HG02610 (cell line): ENCODE results near the gene RASL12.
"Not testable (repeated sequence)": the region's sequence is repeated elsewhere in the genome, so short reads cannot be mapped to it uniquely, and the experiment has no call there.

Source experiments
- ATAC-seq: cut with Tn5 transposase; IDR thresholded peaks from one replicate; pipeline ENCODE4 v1.9.1; 2021; ENCODE audit warnings: mild to moderate bottlenecking, moderate library complexity; ENCODE audit not compliant: unreplicated experiment

Gene RASL12, protein sequence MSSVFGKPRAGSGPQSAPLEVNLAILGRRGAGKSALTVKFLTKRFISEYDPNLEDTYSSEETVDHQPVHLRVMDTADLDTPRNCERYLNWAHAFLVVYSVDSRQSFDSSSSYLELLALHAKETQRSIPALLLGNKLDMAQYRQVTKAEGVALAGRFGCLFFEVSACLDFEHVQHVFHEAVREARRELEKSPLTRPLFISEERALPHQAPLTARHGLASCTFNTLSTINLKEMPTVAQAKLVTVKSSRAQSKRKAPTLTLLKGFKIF

DNA sequence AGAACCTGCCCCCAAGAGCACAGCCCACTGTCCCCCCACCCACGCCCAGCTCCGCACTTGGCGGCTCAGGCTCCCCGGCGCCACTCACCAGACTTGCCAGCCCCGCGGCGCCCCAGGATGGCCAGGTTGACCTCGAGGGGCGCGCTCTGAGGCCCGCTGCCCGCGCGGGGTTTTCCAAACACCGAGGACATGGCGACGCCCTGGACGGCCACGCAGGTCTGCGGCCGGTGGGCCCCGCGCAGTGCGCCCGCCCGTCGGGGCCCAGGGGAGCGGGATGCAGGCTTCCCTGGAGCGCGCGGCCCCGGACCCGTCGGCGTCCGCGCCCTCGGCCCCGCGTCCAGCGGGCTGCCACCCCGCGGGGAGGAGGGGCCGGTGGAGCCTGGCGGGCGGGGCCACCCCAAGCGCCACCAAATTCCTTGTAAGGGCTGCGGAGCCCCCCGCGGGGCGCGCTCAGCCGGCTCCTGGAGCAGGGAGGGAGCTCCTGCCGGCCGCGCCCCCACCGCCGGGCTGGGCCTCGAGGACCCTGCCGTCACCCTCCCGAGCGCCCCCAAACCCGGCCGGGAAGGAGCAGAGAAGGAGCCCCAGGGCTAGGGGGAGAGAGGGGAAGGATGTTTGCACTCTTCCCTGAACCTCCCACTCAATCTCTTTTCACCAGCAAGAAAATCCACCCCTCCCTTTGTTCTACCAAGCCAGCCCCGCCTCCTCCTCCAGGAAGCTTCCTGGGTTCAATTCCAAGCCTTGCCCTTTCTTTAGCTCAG, at the start of gene RASL12:
Gene RASL12 (minus strand): TSS at position 347 of the 758 bp plus-strand sequence. CDS start 156 bp downstream, at position 191.
- no peak for ATAC-seq

DNA sequence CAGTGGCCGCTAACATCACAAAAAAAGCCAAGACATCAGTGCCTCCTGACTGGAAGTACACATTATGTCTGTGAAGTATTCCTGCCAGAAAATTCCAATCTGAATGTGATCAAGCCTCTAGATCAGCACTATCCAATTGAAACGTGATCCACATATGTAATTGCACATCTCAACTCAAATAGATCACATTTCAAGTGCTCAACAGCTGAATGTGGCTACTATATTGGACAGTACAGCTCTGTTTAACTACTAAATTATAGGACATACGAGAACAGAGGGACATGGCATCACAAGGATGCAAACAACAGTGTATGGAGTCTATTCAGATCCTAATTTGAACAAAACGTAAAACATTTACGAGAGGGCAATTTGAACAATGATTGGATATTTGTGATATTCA, 47.8 kb upstream of the RASL12 start:
- no peak for ATAC-seq

DNA sequence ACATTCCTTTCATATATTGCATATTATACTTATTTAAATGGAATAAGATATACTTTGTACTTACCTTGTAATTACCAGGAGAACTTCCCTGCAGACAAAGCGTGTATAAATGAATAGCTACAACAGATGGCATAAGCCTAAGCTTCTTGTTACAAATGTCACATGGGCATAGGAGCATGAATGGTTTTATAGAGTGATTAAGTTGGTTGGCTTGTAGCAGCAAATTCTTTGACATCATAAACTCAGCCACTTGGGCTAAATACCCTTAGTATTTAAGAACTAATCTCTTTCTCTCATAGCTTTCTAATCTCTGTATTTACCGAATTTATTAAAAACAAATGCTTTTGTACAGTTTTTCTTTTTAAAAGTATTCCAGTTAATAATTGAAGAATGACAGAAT, 47.3 kb upstream of the RASL12 start, which contains the start of gene UBAP1L:
Gene UBAP1L (minus strand): TSS at position 115 of the 400 bp plus-strand sequence. CDS start 8,985 bp downstream, outside the sequence.
- no peak for ATAC-seq

DNA sequence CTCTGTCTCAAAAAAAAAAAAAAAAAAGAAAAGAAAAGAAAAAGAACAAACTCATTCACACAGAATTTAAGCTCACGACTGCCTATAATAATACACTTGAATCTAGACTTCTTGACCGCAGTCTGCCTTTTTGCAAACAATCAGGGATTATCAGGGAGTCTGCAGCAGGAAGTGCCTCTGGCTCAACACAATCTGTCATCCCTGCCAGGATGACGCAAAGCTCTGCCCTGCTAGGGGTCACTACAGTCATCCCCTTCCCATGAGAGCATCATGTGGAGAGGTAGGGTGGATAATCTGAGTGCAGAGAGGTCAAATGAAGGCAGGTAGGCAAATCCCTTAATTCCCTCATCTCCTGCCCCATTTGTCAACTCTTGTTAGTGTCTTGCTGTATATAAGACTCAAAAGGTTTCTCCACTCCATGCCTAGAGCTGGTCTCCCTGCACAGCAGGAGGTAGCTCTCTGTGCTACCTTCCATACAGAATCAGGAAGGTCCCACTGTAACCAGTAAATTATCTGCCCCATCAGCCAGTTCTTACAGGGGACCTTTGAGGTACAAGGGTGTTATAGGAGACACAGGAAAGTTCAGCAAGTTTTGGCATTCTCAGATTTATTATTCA, 43.0 kb upstream of the RASL12 start:
- ATAC-seq, result no peak

DNA sequence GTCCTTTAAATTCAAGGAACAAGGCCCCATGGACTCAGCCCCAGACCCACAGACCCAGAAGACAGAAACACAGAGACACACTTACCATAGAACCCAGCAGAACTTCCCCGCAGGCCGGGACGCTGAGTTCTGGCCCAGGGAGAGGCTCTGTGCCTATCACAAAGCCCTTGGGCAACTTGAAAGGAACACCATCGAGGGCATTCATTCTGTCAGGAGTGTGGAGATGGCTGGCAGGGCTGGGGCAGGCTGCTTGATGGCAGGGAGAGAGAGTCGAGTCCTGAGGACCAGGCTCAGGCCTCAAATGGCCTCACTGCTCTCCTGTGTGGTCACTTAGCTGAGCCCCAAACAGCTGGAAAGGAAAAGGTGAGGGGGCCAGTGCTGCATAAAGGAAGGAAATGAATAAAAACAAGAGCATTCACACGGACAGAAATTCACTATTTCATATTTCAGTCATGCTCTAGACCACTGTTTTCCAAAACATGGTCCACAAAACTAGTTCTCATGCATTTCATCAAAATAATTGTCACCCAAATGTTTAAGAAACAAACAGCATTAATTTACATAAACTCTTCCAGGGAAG, 38.3 kb upstream of the RASL12 start:
- ATAC-seq, result no peak

DNA sequence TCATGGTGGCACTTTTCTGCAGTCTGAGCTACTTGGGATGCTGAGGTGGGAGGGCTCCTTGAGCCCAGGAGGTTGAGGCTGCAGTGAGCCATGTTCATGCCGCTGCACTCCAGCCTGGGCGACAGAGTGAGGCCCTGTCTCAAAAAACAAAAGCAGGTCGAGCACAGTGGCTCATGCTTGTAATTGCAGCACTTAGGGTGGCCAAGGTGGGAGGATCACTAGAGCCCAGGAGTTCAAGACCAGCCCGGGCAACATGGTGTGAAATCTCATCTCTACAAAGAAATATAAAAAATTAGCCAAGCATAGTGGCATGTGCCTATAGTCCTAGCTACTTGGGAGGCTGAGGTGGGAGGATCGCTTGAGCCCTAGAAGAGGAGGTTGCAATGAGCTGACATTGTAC, 37.2 kb upstream of the RASL12 start:
- ATAC-seq, result no peak

DNA sequence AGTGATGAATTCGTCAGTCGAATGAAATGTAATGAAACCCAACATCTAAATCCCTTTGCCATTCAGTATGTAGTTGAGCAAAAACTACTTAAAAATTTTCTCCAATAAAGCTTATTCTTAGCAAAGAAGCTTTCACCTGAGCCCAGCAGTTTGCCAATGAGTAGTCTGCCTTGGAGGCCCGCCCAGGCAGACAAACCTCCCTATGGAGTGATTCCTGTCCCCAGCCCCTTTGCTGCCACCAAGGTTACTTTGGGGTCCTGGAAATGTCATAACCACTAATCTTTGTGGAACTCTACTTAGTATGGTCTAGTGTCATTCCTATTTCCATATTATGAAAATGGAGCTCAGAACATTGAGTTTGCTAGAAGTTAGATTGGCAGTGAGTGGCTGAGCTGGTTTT, 35.1 kb upstream of the RASL12 start:
- no peak for ATAC-seq

DNA sequence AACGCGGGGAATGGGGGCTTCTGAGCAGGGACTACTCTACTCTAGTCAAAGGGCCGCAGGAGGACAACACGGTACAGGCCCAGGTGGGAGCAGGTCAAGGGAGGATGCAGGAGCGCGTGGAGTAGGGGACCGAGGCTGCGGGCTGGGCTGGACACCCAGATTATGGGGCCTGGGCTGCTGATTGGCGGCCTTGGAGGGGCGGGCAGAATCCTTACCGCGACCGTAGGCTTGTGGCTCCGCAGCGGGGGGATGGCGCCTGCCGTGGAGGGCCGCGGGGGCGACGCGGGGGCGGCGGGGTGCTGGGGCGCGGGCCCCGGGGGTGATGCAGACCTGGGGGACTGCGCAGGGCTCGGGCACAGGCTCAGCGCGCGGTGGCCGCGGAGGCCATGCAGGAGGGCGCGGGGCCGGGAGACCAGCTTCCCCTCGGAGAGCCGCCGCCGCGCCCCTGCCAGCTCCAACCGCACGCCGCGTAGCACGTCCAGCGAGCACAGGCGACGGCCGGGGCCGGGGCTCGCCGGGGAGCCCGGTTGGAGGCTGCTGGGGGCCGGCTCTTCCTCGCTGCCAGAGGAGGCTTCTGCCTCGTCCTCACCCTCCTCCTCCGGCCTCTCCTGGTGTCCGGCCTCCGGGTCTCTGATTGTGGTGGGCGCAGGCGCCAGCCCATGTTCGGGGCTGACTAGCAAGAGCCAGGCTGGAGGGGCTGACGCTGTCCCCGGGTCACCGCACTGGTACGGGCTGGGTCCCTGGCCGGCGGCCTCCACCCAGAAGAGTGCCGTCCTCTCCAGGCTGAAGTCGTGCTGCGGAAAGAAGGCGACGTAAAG, 34.3 kb upstream of the RASL12 start:
- no peak for ATAC-seq

DNA sequence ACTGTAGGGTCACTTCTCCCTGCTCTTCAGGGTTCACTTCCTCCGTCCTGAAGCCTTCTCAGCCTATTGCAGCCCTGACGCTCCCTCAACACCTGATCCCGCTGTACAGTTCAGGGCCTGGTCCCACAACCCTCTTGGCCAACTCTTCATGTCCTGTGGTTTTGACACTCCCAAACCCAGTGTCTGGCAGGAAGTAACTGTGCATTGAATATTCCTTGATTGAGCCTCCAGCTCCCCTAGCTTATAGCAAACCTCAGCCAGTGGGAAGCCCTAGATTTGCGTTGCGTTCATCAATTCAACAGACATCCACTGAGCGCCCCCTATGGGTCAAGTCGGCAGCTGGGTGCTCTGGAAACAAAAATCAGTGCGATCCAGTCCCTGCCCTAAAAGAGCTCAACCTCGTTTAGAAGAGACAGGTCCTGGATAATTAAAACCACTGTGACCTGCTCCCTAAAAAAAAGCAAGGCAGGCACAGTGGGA, 33.7 kb upstream of the RASL12 start:
- ATAC-seq, result no peak

DNA sequence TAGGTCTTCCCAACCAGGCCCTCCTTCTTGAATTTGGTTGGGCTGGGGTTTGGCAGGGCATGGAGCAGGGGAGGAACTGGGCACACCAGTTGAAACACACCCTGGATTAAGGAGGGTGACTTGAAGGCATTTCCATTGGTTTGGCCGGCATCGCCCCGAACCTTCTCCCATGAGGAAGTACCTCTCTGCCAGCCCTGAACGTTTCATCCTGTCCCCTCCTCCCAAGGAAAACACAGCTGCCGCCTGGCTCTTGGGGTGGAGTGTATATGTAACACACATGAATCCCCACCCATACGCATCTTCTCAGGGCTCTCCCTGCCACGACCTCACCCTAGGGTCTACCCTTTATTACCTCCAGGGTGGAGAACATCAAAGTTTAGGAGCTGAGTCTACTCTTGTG, 32.7 kb upstream of the RASL12 start:
- no peak for ATAC-seq

DNA sequence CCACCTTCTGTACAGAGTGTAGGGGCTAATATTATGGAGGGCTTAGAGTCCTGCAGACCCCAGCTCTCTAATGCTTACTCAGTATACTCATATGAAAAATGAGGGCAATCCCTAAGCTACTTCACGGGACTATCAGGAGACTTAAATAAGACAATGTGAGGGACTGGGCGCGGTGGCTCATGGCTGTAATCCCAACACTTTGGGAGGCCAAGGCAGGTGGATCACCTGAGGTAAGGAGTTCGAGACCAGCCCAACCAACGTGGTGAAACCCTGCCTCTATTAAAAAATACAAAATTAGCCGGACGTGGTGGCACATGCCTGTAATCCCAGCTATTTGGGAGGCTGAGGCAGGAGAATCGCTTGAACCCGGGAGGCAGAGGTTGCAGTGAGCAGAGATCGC, 32.0 kb upstream of the RASL12 start:
- not testable (repeated sequence) for ATAC-seq

DNA sequence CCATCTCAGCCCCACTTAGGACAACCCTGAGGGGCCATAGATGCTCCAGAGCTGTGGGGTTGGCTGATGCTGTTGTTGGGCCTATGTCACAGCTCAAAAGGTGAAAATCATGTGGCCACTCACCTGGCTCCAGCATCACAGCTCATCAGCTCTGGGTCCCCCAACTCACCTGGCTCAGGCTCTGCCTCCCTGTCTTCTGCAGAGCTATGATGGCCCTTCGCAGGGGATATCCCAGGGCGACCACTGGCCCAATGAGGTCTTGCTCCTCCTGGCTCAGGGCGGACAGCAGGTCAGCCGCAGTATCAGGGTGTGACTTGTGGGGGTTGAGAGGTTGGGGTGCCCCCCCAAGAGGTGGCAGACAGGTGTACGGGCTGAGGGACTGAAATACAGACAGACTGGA, 31.5 kb upstream of the RASL12 start:
- no peak for ATAC-seq

DNA sequence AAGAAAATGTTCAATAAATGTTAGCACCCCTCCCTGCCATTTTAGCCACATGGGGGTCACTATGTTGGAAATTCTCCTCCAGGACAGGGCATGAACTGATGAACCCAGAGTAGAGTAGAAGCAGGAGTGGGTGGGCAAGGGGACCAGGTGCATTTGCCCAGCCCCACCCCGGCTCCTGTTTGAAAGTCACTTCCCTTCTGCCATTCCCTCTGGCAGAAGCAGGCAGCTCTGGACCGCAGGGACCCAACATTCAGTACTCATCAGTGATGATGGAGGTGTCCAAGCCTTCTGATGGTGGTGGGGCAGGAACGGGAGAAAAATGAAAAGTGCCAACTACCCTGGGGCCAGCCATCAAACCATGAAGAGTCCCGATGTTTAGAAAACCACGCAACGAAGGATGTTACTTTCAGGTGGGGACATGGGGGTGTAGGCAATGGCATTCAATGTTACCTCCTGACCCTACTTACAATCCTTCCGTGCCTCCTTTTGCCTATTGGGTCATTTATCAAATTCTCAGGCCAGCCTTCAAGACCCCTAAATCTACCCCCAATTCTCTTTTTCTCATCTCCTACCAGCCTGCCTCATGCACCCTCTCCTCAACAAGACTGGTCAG, 30.0 kb upstream of the RASL12 start:
- no peak for ATAC-seq

DNA sequence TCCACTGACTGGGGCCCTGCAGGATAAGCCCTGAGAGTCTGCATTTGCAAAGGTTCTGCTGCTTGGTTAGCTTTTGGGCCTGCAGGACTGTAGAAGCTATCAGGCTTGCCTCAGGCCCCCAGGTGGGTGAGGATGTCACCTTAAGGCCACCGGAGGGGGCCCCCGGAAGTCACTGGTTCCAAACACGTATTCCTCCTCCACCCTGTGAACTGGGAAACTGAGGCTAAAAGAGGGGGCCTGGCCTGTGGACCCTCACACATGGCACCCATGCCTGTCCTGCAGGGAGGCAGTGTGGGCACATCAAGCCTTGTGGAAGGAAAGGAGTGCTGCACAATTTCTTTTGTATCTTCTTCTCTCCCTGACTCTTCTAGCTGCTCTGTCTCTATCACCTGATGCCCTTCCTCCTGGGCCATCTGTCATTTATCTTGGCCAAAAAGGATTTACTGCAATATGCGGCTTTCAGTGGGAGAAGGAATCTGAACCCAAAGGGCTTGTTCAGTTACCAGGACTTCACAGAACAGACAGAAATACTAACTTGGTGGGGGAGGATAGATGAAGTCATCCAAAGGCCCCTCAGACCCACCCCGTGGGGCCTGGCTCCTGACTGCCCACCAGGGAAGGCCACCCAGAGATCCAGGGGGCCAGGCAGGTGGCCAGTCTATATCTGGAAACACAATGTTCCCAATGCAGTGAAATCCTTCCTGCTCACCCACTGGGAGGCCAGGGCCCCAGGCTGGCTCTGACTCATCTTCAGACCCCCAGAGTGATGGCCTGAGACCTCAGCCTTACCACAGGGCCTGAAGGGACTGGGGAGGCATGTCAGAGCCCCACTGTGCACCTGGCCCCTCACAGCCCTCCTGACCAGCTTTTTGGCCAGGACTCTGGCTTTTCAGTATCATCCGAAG, 28.9 kb upstream of the RASL12 start:
- ATAC-seq, result no peak

DNA sequence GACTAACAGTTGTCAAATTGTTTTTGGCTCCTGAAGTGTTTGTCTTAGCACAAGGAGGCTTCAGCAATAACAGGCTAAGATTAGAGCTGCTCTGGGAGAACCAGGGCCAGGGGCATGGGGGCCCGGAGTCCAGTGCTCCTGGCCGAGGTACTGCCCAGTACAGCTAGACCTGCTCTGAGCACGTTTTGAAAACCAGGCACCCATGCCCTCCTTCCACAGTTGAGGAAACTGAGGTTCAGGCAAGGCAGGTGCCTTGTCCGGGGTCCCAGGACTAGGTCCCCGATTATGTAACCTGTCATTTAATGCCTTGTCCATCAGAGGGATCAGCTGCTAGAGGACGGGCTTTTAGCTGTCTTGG, 27.9 kb upstream of the RASL12 start:
- ATAC-seq, result no peak

DNA sequence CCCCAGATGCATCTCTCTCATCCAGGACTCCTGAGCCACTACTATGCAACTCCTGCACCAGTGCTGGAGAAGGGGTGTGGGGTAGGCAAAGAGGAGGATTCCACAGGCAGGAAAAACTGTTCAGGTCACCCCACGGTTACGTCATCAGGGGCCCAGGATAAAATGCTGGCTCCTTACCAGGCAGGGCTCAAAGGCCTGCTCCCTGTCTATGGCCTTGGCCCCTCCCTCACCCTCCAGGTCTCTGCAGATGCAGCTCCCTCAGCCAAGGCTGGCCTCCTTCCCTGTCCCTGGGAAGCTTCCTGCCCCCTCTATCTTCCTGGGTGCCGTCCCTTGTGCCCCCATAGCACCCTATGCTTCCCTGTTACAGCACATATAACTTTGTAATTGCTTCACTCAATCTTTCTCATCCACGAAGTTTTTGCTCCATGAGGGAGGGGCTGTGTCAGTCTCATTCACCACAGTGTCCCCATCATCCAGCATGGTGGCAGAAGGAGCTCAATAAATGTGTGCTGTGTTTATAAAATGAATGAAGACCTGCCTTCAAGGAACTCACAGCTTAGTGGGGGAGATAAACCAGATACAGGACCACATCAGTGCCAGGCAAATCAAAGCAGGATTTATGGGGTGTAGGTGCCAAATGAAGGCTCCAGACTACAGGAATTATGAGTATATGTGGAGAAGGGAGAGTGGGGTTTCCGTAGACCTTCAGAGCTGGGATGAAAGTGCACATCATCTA, 27.4 kb upstream of the RASL12 start:
- no peak for ATAC-seq

DNA sequence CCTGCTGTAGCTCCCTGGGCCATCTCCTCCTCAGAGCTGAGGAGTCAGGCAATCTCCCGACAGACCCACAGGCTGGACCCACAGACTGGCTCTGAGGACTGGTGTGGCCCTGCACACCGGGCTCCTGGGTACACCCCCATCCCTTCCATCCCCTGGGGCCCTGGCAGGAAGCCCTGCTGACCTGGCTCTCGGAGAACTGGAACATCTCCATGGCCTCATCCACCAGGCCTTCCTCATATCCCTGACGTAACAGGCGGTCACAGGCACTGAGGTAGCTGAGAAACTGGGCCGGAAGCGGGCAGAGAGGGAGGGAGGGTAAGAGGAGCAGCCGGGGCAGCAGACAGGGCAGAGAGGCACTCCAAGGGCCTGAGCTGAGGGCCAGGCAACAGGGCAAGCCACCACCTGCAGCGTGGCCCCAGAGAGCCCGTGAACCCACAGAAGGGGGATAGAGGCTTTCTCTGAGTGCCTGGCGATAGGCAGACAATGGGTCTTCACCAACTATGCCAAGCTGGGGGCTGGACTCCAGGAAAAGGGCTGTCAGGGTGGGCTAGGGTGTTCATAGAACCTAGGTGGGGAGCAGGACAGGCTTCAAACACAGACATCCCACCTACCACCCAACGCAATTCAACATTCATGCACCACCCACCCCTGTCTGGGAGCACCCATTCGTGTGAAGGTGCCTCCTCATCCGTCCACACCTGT, 26.7 kb upstream of the RASL12 start:
- no peak for ATAC-seq

DNA sequence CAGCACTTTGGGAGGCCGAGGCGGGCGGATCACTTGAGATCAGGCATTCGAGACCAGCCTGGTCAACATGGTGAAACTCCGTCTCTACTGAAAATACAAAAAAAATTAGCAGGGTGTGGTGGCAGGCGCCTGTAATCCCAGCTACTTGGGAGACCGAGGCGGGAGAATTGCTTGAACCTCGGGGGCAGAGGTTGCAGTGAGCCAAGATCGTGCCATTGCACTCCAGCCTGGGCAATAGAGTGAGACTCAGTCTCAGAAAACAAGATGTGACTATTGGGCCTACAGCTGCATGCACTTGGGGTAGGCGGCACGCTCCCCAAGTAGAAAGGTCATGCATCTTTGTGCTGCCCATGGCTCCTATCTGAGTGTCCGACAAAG, 26.0 kb upstream of the RASL12 start:
- not testable (repeated sequence) for ATAC-seq
